ENCODE data around the gene SLC25A19. TPM values are rescaled to one million over a fixed set of nuclear protein-coding genes. Genes with fewer than 3 reads are reported as not detected.

Gene SLC25A19
- total and polyA plus RNA-seq, 2 donors from 2014 or later, result 11.2 to 15.3 TPM

- FAIRE-seq, result no peak
- H3K27me3 ChIP-seq (ENCODE audit: control insufficient read depth, insufficient read depth, low read length), result no peaks in the 10 kb centered on the region
- DNase-seq, result peak in 2 of 5 donors; percentile 25 to 62
- no peaks in the 10 kb centered on the region for H3K9me3 ChIP-seq (ENCODE audit: control insufficient read depth in 2 of 3, insufficient read depth in 1 of 3, low read length in 3 of 3)
- no peak for TF ChIP-seq CTCF (IDR thresholded peaks at IDR 0.05; ENCODE audit: borderline replicate concordance, extremely low read depth, insufficient read depth)
- H3K4me1 ChIP-seq (ENCODE audit: control insufficient read depth in 2 of 3, insufficient read depth in 2 of 3, low read depth in 1 of 3, low read length in 3 of 3), result peaks cover 0 to 2% (median 0%) of the 10 kb centered on the region in 3 donors
- H3K4me3 ChIP-seq (ENCODE audit: low read length in 3 of 3), result no peak overlapping the region
- no peak overlapping the region for H3K9ac ChIP-seq (ENCODE audit: low read length in 3 of 3)
- H3K36me3 ChIP-seq (ENCODE audit: control insufficient read depth in 2 of 3, insufficient read depth in 3 of 3, low read length in 3 of 3), result peaks cover 3 to 66% (median 32%) of the 10 kb centered on the region in 3 donors
- intact Hi-C loops (cut with DNase I), result no loop called here
- no peak overlapping the region for H3K27ac ChIP-seq (ENCODE audit: low read depth in 2 of 2, low read length in 2 of 2)
These were observed 56.4 kb downstream of the SLC25A19 start for GRCh38 chr17:75232786-75233185.

GRCh38 chr17:75231741-75232464 lies 57.3 kb downstream of the SLC25A19 start:
- DNase-seq (peak in 1 of 5 donors; percentile 66), FAIRE-seq (no peak)
- no peaks in the 10 kb centered on the region for H3K9me3 ChIP-seq (ENCODE audit: control insufficient read depth in 2 of 3, insufficient read depth in 1 of 3, low read length in 3 of 3)
- H3K27me3 ChIP-seq (ENCODE audit: control insufficient read depth, insufficient read depth, low read length), result no peaks in the 10 kb centered on the region
- peaks cover 0 to 2% (median 0%) of the 10 kb centered on the region in 3 donors for H3K4me1 ChIP-seq (ENCODE audit: control insufficient read depth in 2 of 3, insufficient read depth in 2 of 3, low read depth in 1 of 3, low read length in 3 of 3)
- no peak overlapping the region for H3K27ac ChIP-seq (ENCODE audit: low read depth in 2 of 2, low read length in 2 of 2)
- TF ChIP-seq CTCF (IDR thresholded peaks at IDR 0.05; ENCODE audit: borderline replicate concordance, extremely low read depth, insufficient read depth), result no peak
- no peak overlapping the region for H3K4me3 ChIP-seq (ENCODE audit: low read length in 3 of 3)
- peaks cover 3 to 62% (median 28%) of the 10 kb centered on the region in 3 donors for H3K36me3 ChIP-seq (ENCODE audit: control insufficient read depth in 2 of 3, insufficient read depth in 3 of 3, low read length in 3 of 3)
- intact Hi-C loops (cut with DNase I), result no loop called here
- no peak overlapping the region for H3K9ac ChIP-seq (ENCODE audit: low read length in 3 of 3)

GRCh38 chr17:75231071-75231470 lies 58.2 kb downstream of the SLC25A19 start:
- intact Hi-C loops (cut with DNase I), result no loop called here
- H3K36me3 ChIP-seq (ENCODE audit: control insufficient read depth in 2 of 3, insufficient read depth in 3 of 3, low read length in 3 of 3), result peaks cover 5 to 65% (median 31%) of the 10 kb centered on the region in 3 donors
- no peak for FAIRE-seq

More at GRCh38 chr17:75231071-75231470, 58.2 kb downstream of the SLC25A19 start:
- Histone ChIP-seq H3K27ac (ENCODE audit: low read depth in 2 of 2, low read length in 2 of 2) (no peak overlapping the region), H3K9ac (ENCODE audit: low read length in 3 of 3) (no peak overlapping the region), H3K27me3 (ENCODE audit: control insufficient read depth, insufficient read depth, low read length) (no peaks in the 10 kb centered on the region), H3K4me3 (ENCODE audit: low read length in 3 of 3) (no peak overlapping the region), H3K4me1 (ENCODE audit: control insufficient read depth in 2 of 3, insufficient read depth in 2 of 3, low read depth in 1 of 3, low read length in 3 of 3) (peaks cover 0 to 2% (median 0%) of the 10 kb centered on the region in 3 donors), H3K9me3 (ENCODE audit: control insufficient read depth in 2 of 3, insufficient read depth in 1 of 3, low read length in 3 of 3) (no peaks in the 10 kb centered on the region)
- no peak for TF ChIP-seq CTCF (IDR thresholded peaks at IDR 0.05; ENCODE audit: borderline replicate concordance, extremely low read depth, insufficient read depth)
- DNase-seq, result peak in 2 of 5 donors; percentile 25 to 60

Measured in kidney (tissue), 14 donors.